ENCODE measurements around the gene SEMA3C. TPM values are rescaled to one million over a fixed set of nuclear protein-coding genes. Genes with fewer than 3 reads are reported as not detected.

Gene SEMA3C
- polyA plus RNA-seq, 1 donor, result 23.3 TPM

- DNase-seq, result no peak
Measured at GRCh38 chr7:80890426-80891258, 28.2 kb downstream of the SEMA3C start.

GRCh38 chr7:80889525-80889924 lies 29.3 kb downstream of the SEMA3C start:
- no peak for DNase-seq

DNA sequence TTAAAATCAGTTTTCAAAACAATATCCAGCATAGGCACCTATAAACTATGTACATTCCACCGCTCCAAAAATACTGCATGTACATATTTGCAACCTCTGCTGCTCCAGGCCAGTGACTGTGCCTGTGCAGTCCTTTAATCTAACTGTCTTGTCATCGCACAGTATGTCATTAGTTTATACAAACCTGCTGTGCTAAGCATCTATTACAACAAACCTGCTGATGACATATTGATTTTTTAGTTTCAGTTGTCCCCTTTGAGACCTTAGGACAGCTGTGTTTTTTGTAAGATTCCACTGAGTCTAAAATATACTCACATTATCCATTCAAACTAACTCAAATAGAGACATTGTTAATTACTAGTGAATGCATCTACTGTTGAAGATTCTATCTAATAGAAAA lies 33.1 kb downstream of the SEMA3C start:
- no peak for DNase-seq

GRCh38 chr7:80884511-80885195 lies 34.2 kb downstream of the SEMA3C start:
- DNase-seq, result no peak

GRCh38 chr7:80883154-80884025 lies 35.5 kb downstream of the SEMA3C start:
- no peak for DNase-seq

DNA sequence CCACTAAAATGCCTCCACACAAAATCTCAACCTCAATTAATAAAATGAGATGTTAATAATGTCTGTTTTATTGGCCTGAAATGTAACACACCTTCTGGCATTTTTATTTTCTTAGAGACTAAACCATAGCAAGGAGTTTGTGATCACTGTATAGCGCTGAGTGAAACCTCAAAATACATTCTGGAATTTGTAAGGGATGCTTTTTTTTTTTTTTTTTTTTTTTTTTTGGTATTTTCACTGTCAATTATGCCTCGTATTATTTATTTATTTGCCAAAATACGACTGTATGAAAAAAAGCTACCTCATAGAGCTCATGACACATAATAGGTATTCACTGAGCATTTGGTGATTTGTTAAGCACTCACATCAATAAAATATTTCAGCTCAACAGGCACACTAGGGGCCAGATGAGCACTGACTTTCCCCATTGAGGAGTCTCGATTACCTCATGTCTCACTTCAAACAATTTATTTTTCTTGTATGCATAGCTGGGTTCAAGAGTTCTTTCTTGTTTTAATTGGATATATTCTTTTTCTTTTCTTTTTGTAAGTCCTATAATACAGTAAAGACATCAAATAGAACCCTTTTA lies 36.5 kb downstream of the SEMA3C start:
- no peak for DNase-seq

- DNase-seq, result no peak
Measured at GRCh38 chr7:80881351-80881900, 37.4 kb downstream of the SEMA3C start.

DNA sequence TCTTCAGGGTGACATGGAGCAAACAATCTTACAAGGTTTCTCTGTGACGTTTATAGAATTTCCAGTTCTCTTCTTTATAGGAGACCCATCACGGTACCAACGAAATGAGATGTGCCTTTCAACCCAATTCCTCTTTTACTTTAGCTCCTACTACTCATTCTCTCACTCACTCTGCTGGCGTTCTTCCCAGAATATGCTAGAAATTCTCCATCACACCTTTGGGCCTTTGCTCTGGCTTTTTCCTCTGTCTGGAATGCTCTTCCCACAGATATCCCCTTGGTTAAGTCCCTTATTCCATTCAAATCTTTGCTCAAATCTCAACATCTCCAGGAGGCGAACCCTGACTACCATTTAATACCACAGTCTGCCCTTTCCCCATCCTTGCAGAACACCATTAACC lies 39.0 kb downstream of the SEMA3C start:
- DNase-seq, result no peak

GRCh38 chr7:80876894-80877414 lies 41.9 kb downstream of the SEMA3C start:
- no peak for DNase-seq

DNA sequence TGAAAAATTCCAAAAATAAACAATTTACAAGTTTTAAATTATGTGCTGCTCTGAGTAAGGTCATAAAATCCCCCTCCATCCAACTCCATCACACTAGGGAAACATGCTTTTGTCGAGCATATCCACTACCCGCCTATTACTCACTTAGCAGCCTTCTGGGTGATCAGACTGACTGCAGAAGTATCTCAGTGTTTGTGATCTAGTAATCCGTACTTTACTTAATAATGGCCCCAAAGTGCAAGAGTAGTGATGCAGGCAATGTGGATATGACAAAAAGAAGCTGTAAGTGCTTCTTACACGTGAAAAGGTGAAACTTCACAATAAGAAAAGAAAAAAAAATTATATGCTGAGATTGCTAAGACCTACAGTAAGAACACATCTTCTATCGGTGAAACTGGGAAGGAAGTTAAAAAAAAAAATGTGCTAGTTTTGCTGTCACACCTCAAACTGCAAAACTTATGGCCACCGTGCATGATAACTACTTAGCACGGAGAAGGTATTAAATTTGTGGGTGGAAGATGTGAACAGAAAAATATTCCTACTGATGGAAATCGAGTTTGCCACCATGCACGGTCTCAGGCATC lies 43.2 kb downstream of the SEMA3C start:
- DNase-seq, result no peak

DNA sequence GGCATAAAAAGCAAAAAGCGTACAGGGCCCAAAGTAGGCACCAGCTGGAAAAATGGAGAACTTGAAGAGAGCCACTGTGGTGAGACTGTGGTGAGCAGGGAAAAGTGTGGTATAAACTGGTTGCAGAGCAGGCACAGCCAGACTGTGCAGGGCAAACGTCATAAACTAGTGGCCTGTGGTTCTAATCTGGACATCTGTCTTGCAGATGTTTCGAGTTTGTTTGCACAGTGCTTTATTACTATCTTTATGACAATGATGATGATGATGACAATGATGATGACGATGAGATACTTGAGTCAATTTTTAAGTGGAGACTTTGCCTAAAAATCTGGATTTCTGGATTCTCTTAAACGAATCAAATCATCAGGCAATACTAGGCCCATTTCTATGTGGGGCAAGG lies 45.7 kb downstream of the SEMA3C start:
- no peak for DNase-seq

- no peak for DNase-seq
Measured at GRCh38 chr7:80871228-80871627, 47.6 kb downstream of the SEMA3C start.

DNA sequence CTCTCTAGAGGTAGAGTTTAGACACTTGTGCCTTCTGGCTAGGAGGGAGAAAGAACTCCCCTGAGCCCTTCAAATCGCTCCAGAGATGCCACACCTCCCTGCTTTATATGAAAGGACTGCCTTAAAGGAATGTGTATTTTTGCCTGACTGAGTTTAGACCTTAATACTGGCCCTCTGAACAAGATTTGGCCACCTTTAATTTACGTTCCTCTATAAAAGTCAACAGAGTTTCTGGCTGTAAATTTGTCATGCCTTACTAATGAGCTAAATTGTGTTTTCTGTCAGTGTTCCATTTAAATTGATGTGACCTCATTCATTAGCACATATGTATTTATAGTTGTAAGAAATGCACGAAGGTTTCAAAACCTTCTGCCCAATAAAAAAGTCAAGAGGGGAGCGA lies 48.0 kb downstream of the SEMA3C start:
- no peak for DNase-seq

DNA sequence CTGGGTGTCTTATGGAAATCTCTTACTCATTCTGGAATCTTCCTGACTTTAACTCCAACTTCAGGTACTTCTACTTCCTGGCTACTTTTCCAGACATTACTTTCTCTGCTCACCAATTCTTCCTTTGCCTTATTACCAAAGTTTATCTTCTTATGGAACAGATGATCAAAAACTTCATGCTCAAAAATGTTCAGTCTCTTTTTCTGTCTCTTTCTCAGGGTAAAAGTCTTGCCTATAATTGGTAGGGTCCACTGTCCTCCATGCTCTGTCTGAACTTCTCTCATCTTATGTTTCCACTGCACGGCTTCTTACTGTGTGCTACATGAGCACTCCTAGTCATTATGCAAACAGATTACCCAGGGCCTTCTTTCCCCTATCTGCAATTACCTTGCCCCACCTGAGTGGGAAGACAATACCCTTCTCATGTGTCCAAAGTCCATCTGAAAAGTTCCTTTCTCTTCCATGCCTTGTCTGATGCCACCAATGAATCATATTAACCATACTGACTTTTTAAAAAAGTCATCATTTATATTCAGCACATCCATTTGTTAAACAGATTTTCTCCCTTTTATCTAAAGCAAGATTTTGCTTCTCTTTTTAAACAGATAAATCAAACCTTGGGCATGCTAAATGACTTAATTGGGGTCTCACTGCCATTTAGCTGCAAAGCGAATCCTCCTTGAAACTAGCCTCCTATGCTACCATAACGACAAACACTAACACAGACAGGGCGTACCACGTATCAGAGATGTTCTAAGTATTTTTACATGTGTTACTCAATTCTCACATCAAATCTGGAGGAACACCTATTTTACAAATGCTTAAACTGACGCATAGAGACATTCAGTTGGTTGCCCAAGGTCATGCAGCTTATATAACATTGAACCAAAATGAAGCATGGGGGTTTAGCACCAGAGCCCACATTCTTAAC lies 48.8 kb downstream of the SEMA3C start:
- DNase-seq, result no peak

- DNase-seq, result no peak
Measured at GRCh38 chr7:80869106-80869784, 49.6 kb downstream of the SEMA3C start.

DNA sequence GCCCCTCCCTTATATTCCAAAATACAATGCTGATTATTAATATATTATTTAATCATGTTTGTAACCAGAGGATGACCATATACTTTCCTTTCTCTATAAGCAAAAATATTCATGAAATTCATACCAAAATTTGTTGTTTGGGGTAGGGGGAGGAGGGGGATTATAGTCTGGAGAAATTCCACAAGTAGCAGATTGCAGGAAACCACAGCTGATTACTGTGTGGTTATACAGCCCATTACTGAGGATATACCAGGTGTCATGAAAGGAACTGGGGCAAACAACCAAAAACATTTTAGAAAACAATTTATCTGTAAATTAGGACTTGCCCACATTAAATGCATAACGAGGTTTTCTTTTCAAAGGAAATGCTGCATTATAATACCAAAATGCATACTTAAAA lies 50.3 kb downstream of the SEMA3C start:
- DNase-seq, result no peak

- DNase-seq, result no peak
Measured at GRCh38 chr7:80860554-80860953, 58.3 kb downstream of the SEMA3C start.

- DNase-seq, result no peak
Measured at GRCh38 chr7:80859272-80859970, 59.4 kb downstream of the SEMA3C start.

Data from left kidney (tissue), 2 donors.